HEK293 (cell line): ENCODE data around the gene RILPL2.

ENCODE experiments used
- CTCF ChIA-PET: fragments of 350-600 bp; formaldehyde crosslinking; extraction: SDS; loops from one replicate; lab custom pipeline; 2021; ENCODE audit warnings: antibody characterized with exemption; lab: Yijun Ruan, JAX
- POLR2A ChIA-PET: fragments of 300-600 bp; formaldehyde crosslinking; extraction: SDS; loops from one replicate; lab custom pipeline; 2020; ENCODE audit warnings: antibody characterized with exemption, inconsistent platforms; lab: Yijun Ruan, JAX
- H3K27ac ChIP-seq: fragments of 200-500 bp; sonication (Bioruptor generic); 2 replicates; pipeline ENCODE4 v1.5.1; 2014; ENCODE audit warnings: low read depth, low read length, control low read depth, inconsistent platforms; ENCODE audit errors: extremely low read depth
- H3K36me3 ChIP-seq, 2 experiments: fragments of 200-500 bp in 1 of 2; sonication (Bioruptor generic) in 1 of 2; 1 replicate in 1 of 2; 2 replicates in 1 of 2; pipeline ENCODE4 v1.5.1; 2014 to 2017; ENCODE audit warnings: inconsistent platforms in 2 of 2, low read length in 2 of 2; ENCODE audit not compliant: control insufficient read depth in 2 of 2, insufficient read depth in 1 of 2
- H3K4me1 ChIP-seq: fragments of 200-500 bp; sonication (Bioruptor generic); 2 replicates; pipeline ENCODE4 v1.5.1; 2014; ENCODE audit warnings: mild to moderate bottlenecking, low read length, inconsistent platforms; ENCODE audit not compliant: control insufficient read depth, insufficient read depth
- H3K4me3 ChIP-seq: 2 replicates; pipeline ENCODE4 v1.5.1; 2011; ENCODE audit warnings: low read depth, mild to moderate bottlenecking, control low read depth, low read length, moderate library complexity
- H3K9me3 ChIP-seq: fragments of 200-500 bp; sonication (Bioruptor generic); 2 replicates; pipeline ENCODE4 v1.5.1; 2014; ENCODE audit warnings: low read depth, low read length, inconsistent platforms; ENCODE audit not compliant: control insufficient read depth, insufficient read depth
- OVOL3 ChIP-seq: fragments of 450-650 bp; formaldehyde crosslinking; IDR thresholded peaks from 2 replicates; pipeline ENCODE4 v1.5.1; 2016; ENCODE audit warnings: missing biosample characterization, missing genetic modification characterization
- PRDM1 ChIP-seq: fragments of 450-650 bp; formaldehyde crosslinking; IDR thresholded peaks from 2 replicates; pipeline ENCODE4; 2016; ENCODE audit warnings: missing biosample characterization, missing genetic modification characterization
- SETDB1 ChIP-seq: IDR thresholded peaks from one replicate; pipeline ENCODE4 v1.6.1; 2017; ENCODE audit warnings: mild to moderate bottlenecking, low read length, moderate library complexity, mixed read lengths; ENCODE audit not compliant: insufficient read length
- ZBTB8A ChIP-seq: fragments of 450-650 bp; formaldehyde crosslinking; IDR thresholded peaks from 2 replicates; pipeline ENCODE4 v1.5.1; 2016; ENCODE audit warnings: missing biosample characterization, missing genetic modification characterization
- ZNF146 ChIP-seq: fragments of 450-650 bp; formaldehyde crosslinking; IDR thresholded peaks from 2 replicates; pipeline ENCODE4 v1.5.1; 2016; ENCODE audit warnings: missing biosample characterization, missing genetic modification characterization
- ZNF174 ChIP-seq: fragments of 450-650 bp; formaldehyde crosslinking; IDR thresholded peaks from 2 replicates; pipeline ENCODE4 v1.5.0; 2017; ENCODE audit warnings: missing biosample characterization, mild to moderate bottlenecking, missing genetic modification characterization
- ZNF391 ChIP-seq: fragments of 450-650 bp; formaldehyde crosslinking; IDR thresholded peaks from 2 replicates; pipeline ENCODE4 v1.5.1; 2016; ENCODE audit warnings: low read depth, missing biosample characterization, missing genetic modification characterization, borderline replicate concordance
- ZNF404 ChIP-seq: fragments of 450-650 bp; formaldehyde crosslinking; IDR thresholded peaks from 2 replicates; pipeline ENCODE4 v1.5.1; 2017; ENCODE audit warnings: missing biosample characterization, missing genetic modification characterization
- ZNF423 ChIP-seq: fragments of 450-650 bp; formaldehyde crosslinking; IDR thresholded peaks from 2 replicates; pipeline ENCODE4 v1.5.1; 2016; ENCODE audit warnings: missing biosample characterization, missing genetic modification characterization
- ZNF433 ChIP-seq: fragments of 450-650 bp; formaldehyde crosslinking; IDR thresholded peaks from 2 replicates; pipeline ENCODE4 v1.5.1; 2016; ENCODE audit warnings: missing biosample characterization, missing genetic modification characterization, low read depth
- ZNF571 ChIP-seq: fragments of 450-650 bp; formaldehyde crosslinking; IDR thresholded peaks from 2 replicates; pipeline ENCODE4 v1.5.0; 2017; ENCODE audit warnings: missing biosample characterization, missing genetic modification characterization
- ZNF670 ChIP-seq: fragments of 450-650 bp; formaldehyde crosslinking; IDR thresholded peaks from 2 replicates; pipeline ENCODE4 v1.5.1; 2016; ENCODE audit warnings: missing biosample characterization, missing genetic modification characterization, low read depth
- ZNF677 ChIP-seq: fragments of 450-650 bp; IDR thresholded peaks from 2 replicates; pipeline ENCODE4 v1.5.0; 2018; ENCODE audit warnings: missing biosample characterization, mild to moderate bottlenecking, missing genetic modification characterization, moderate library complexity
- ZNF776 ChIP-seq: fragments of 450-650 bp; formaldehyde crosslinking; IDR thresholded peaks from 2 replicates; pipeline ENCODE4 v1.5.0; 2017; ENCODE audit warnings: missing biosample characterization, missing genetic modification characterization, borderline replicate concordance
- TF ChIP-seq, protein P1 (sequence below): fragments of 450-650 bp; formaldehyde crosslinking; IDR thresholded peaks from 2 replicates; pipeline ENCODE4 v1.5.1; 2016; ENCODE audit warnings: missing biosample characterization, missing genetic modification characterization
- TF ChIP-seq, protein P2 (sequence below): fragments of 450-650 bp; formaldehyde crosslinking; IDR thresholded peaks from 2 replicates; pipeline ENCODE4 v1.5.1; 2016; ENCODE audit warnings: missing biosample characterization, missing genetic modification characterization
- TF ChIP-seq, protein P3 (sequence below): fragments of 450-650 bp; formaldehyde crosslinking; IDR thresholded peaks from 2 replicates; pipeline ENCODE4 v1.5.1; 2016; ENCODE audit warnings: missing biosample characterization, missing genetic modification characterization
- TF ChIP-seq, protein P4 (sequence below): fragments of 450-650 bp; formaldehyde crosslinking; IDR thresholded peaks from 2 replicates; pipeline ENCODE4; 2016; ENCODE audit warnings: missing biosample characterization, missing genetic modification characterization

The RILPL2 gene

DNA sequence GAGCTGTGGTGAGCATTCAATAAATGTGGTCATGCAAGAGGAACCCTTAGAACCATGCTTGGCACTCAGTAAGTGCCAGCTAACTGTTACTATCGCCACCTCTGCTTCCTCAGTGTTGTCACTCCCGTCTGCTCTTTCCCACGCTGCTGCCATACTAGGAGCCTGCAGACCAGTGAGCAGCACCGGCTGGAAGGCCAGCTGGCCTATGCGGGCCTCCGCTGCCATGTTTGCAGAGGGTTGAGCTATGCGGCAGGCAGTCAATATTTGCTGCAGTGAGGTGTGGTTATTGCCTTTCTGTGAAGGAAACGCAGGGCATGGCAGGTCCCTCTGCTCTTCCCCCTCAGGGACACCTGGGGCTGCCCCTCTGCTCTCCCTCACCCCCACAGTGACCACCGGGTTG lies 39.5 kb downstream of the RILPL2 start:
- Histone ChIP-seq H3K4me3 (no peak overlapping the region), H3K27ac (peak overlapping the region; percentile 16; the same call in 1 of the 2 replicates), H3K4me1 (no peaks in the 10 kb centered on the region), H3K36me3 (peaks cover 63 to 84% of the 10 kb centered on the region in 2 experiments), H3K9me3 (no peaks in the 10 kb centered on the region)
- CTCF ChIA-PET: no interaction called here
- POLR2A ChIA-PET: interaction anchor here (0.7 to 1.0 kb wide), 2 partner anchors 13 to 164 kb away, joined by 3 read pairs; partner anchors contain the start of genes KMT5A and MPHOSPH9
- TF ChIP-seq ZNF391 (tag by site-specific recombination) (no peak), OVOL3 (no peak)

DNA sequence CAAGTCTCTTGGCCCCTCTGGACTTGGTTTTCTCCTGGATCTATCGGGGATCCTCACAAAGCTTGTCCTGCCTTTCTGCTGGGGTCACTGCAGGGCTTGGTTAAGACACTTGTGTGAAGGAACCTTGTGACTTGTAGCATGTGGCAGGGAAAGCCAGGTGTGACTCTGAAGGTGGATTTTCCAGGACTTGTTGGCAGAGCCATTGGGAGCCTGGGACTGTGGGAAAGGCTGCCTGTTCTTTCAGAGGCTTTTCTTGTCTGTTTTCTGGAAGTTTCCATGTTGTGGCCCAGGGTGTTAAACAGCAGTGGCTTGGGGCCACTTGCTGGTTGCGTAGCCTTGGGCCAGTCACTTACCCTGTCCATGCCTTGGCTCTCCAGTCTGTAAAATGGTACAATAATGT lies 39.9 kb downstream of the RILPL2 start:
- Histone ChIP-seq H3K9me3 (no peaks in the 10 kb centered on the region), H3K36me3 (peaks cover 59 to 84% of the 10 kb centered on the region in 2 experiments), H3K4me1 (no peaks in the 10 kb centered on the region), H3K27ac (no peak overlapping the region), H3K4me3 (no peak overlapping the region)
- TF ChIP-seq ZNF677 (tag by site-specific recombination): peak; percentile 76
- TF ChIP-seq, protein P1, sequence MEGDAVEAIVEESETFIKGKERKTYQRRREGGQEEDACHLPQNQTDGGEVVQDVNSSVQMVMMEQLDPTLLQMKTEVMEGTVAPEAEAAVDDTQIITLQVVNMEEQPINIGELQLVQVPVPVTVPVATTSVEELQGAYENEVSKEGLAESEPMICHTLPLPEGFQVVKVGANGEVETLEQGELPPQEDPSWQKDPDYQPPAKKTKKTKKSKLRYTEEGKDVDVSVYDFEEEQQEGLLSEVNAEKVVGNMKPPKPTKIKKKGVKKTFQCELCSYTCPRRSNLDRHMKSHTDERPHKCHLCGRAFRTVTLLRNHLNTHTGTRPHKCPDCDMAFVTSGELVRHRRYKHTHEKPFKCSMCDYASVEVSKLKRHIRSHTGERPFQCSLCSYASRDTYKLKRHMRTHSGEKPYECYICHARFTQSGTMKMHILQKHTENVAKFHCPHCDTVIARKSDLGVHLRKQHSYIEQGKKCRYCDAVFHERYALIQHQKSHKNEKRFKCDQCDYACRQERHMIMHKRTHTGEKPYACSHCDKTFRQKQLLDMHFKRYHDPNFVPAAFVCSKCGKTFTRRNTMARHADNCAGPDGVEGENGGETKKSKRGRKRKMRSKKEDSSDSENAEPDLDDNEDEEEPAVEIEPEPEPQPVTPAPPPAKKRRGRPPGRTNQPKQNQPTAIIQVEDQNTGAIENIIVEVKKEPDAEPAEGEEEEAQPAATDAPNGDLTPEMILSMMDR (tag by site-specific recombination): no peak
- ChIA-PET CTCF (no interaction called here), POLR2A (interaction anchor here (0.7 to 1.0 kb wide), 2 partner anchors 13 to 164 kb away, joined by 3 read pairs; partner anchors contain the start of genes KMT5A and MPHOSPH9)

DNA sequence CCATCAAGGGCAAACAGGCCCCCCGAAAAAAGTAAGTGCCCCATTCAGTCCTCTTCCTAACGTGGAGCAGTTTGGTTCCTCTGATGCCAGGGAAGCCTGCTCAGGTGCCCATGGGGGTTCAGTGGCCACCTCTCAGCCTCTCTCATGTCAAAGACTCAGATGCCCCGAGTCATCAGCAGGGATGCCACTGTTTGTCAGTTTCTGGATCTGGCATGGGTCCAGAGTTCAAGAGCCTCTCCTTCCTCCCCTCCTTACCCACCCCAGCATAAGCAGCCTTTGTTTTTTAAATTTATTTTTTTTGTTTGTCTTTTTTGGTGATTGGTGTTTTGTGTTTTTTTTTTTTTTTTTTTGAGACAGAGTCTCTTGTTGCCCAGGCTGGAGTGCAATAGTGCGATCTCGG lies 41.2 kb downstream of the RILPL2 start:
- CTCF ChIA-PET: no interaction called here
- Histone ChIP-seq H3K4me3 (no peak overlapping the region), H3K36me3 (peaks cover 62 to 92% of the 10 kb centered on the region in 2 experiments), H3K27ac (no peak overlapping the region), H3K4me1 (peaks cover under 1% of the 10 kb centered on the region; the same call in 1 of the 2 replicates), H3K9me3 (no peaks in the 10 kb centered on the region)
- POLR2A ChIA-PET: no interaction called here
- TF ChIP-seq ZBTB8A (tag by site-specific recombination) (0 out of 2 replicates have a peak, but pooled peaks have one; percentile 29), ZNF433 (tag by site-specific recombination) (no peak)

DNA sequence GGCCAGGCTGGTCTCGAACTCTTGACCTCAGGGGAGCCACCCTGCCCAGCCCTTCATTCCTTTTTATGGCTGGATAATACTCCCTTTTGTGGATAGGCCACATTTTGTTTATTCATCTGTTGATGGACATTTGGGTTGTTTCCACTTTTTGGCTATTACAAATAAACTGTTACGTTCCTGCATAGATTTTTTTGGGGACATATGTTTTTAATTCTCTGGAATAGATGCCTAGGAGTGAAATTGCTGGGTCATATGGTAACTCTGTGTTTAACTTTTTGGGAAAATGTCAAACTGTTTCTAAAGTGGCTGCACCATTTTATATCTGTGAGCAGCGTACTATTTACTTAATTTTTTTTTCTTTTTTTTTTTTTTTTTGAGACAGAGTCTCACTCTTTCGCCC lies 42.7 kb downstream of the RILPL2 start:
- peaks cover 59 to 86% of the 10 kb centered on the region in 2 experiments for H3K36me3 ChIP-seq
- H3K4me3 ChIP-seq: no peak overlapping the region
- POLR2A ChIA-PET: interaction anchor here (0.7 to 1.2 kb wide), 2 partner anchors 10 to 100 kb away, joined by 4 read pairs; partner anchors contain the start of gene KMT5A

DNA sequence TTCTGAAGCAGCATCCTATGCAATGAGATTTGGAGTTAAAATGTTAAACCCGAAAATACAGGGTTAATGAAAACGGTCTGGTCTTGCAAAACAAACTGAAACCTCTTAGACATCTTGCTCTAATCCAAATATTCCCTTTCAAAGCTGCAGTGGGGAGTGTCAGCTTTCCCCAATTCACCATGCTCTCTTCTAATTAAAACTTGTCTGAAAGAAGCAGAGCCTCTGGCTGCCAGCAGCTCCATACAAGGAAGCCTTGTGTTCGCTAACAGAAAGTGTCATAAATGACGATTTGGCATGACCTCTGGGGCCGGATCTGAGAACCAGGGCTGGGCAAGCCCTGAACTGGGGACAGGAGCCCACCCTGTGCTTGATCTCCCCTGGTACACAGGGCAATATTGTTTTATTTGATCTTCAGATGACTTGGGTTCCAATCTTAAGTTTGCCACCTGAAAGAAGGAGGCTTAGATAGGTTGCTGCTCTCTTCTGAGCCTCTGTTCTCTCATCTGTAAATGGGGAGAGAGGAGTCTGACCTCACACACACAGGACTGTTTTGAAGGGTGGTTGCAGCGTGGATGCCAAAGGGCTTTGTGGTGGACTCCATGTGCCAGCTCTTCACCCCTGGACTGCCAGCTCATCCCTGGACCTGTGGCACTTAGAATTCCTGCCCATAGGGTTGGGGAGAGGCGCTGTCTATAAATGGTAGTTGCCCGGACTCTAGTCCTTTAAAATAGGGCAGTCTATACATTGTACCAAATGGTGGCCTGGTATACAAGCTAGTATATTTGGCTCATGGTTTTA lies 44.7 kb downstream of the RILPL2 start:
- ChIA-PET CTCF (interaction anchor here (0.7 to 1.4 kb wide), 3 partner anchors 10 to 190 kb away, joined by 3 to 5 read pairs (median 3); no protein-coding TSS in a partner anchor), POLR2A (interaction anchor here (0.5 to 1.1 kb wide), 3 partner anchors 8 to 178 kb away, joined by 3 to 5 read pairs (median 4); partner anchors contain the start of gene KMT5A)
- Histone ChIP-seq H3K4me3 (no peak overlapping the region), H3K9me3 (no peaks in the 10 kb centered on the region), H3K36me3 (peaks cover 48 to 66% of the 10 kb centered on the region in 2 experiments), H3K27ac (no peak overlapping the region), H3K4me1 (peaks cover 2% of the 10 kb centered on the region; the same call in 1 of the 2 replicates)
- TF ChIP-seq PRDM1 (tag by site-specific recombination): no peak
- TF ChIP-seq ZNF423 (tag by site-specific recombination): no peak
- no peak for TF ChIP-seq ZNF174 (tag by site-specific recombination)
- TF ChIP-seq, protein P2, sequence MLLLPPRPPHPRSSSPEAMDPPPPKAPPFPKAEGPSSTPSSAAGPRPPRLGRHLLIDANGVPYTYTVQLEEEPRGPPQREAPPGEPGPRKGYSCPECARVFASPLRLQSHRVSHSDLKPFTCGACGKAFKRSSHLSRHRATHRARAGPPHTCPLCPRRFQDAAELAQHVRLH: no peak
- TF ChIP-seq, protein P3, sequence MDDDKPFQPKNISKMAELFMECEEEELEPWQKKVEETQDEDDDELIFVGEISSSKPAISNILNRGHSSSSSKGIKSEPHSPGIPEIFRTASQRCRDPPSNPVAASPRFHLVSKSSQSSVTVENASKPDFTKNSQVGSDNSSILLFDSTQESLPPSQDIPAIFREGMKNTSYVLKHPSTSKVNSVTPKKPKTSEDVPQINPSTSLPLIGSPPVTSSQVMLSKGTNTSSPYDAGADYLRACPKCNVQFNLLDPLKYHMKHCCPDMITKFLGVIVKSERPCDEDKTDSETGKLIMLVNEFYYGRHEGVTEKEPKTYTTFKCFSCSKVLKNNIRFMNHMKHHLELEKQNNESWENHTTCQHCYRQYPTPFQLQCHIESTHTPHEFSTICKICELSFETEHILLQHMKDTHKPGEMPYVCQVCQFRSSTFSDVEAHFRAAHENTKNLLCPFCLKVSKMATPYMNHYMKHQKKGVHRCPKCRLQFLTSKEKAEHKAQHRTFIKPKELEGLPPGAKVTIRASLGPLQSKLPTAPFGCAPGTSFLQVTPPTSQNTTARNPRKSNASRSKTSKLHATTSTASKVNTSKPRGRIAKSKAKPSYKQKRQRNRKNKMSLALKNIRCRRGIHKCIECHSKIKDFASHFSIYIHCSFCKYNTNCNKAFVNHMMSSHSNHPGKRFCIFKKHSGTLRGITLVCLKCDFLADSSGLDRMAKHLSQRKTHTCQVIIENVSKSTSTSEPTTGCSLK: no peak
- TF ChIP-seq ZNF571 (tag by site-specific recombination): no peak
- TF ChIP-seq SETDB1: no peak
- TF ChIP-seq, protein P4, sequence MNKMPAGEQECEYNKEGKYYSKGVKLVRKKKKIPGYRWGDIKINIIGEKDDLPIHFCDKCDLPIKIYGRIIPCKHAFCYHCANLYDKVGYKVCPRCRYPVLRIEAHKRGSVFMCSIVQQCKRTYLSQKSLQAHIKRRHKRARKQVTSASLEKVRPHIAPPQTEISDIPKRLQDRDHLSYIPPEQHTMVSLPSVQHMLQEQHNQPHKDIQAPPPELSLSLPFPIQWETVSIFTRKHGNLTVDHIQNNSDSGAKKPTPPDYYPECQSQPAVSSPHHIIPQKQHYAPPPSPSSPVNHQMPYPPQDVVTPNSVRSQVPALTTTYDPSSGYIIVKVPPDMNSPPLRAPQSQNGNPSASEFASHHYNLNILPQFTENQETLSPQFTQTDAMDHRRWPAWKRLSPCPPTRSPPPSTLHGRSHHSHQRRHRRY (tag by site-specific recombination): no peak
- no peak for TF ChIP-seq ZNF404 (tag by site-specific recombination)
- TF ChIP-seq ZNF776: no peak

More for the DNA sequence above, 42.7 kb downstream of the RILPL2 start:
- CTCF ChIA-PET: no interaction called here
- H3K9me3 ChIP-seq: no peaks in the 10 kb centered on the region
- TF ChIP-seq ZNF146 (tag by site-specific recombination) (peak; percentile 54), ZNF670 (no peak)
- TF ChIP-seq, all 188 proteins: peak for 1
- peaks cover 2% of the 10 kb centered on the region; the same call in 1 of the 2 replicates for H3K4me1 ChIP-seq
- no peak overlapping the region for H3K27ac ChIP-seq
